GM21515 (cell line): Measurements from ENCODE around the gene CLIC5.

Experiments used
- ATAC-seq: cut with Tn5 transposase; IDR thresholded peaks from one replicate; pipeline ENCODE4 v1.9.1; 2021; ENCODE audit not compliant: unreplicated experiment

Gene CLIC5

DNA sequence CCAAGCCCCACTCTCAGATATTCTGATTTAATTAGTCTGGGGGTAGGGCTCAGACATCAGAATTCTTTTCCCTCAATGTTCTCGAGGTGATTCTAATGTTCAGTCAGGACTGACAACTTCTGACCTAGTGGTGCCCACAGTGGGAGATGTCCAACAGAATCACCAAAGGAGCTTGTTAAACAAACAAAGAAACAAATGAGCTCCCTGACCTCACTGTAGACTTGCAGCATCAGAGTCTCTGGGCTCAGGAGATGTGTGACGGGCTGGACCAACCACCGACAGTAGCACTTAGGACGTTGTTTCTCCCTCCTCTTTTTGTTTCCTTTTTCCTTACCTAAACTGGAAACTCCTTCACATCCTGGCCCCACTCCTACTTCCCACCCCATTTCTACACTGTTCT lies 49.3 kb downstream of the CLIC5 start:
- ATAC-seq = no peak

DNA sequence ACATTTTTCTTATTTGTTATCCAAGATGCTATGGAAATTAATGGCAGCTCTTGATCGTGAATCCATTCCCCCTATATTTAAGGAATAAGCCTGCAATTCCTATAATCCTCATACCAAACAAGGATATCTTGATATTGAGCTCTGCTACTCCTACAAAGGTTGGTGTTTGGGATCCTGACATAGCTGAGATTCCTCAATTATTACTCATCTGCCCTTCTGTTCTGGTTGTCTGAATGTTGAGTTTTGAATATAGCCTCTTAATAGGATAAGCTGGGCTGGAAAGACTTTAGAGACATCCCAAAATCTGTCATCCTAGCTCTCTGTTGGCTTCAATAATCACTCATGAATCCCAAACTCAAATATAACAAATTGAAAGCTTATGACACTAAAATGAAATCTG lies 49.9 kb downstream of the CLIC5 start:
- ATAC-seq = no peak

DNA sequence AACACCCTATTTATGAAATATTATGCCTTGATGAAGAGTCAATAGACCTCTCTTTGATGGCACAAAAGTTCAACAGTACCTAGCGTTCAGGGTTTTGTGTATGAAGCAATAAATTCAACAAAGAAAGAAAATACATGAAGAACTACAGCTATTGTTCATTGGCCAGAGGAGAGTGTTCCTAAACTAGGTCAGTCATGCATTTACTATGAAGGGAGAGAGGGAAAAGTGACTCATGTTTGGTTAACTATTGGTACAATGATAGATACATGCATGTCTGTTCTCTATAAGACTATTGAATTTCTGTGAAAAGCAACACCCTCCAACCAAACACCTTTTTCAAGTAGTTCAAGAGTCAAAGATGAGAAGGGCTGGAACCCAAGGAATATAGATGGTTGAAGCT lies 50.7 kb downstream of the CLIC5 start:
- ATAC-seq = no peak

DNA sequence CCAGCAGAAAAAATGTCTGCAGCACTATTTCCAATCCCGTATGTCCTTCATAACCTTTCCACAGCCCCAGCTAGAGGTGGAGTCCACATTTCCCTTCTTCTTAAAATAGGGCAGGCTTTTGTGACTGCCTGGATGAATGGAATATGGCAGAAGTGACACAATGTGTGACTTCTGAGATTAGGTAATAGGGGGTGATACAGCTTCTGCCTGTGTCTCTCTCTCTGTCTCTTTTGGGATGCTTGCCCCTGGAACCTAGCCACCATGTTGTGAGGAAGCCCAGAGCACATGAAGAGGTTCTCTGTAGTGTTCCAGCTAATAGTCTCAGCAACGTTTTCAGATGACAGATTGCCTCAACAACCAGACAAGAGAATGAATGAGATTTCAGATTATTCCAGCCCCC lies 51.4 kb downstream of the CLIC5 start:
- ATAC-seq = no peak

DNA sequence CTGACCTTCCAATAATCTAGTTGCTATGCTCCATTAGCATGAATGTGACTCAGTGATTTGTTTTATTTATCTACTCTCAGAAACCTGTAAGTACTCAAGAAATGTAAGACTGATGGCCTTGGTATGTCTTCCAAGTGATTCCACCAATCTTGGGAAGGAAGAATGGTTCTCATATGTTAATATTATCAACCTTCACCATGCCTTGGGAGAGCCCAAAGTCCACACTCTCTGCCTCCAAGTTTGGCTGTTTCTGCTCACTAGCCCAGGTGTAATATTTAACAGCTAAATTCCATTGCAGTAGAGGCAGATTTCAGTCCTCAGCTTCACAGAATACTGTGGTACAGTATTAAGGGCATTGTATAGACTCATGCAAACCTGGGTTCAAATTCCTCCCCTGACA lies 51.8 kb downstream of the CLIC5 start:
- ATAC-seq = no peak

DNA sequence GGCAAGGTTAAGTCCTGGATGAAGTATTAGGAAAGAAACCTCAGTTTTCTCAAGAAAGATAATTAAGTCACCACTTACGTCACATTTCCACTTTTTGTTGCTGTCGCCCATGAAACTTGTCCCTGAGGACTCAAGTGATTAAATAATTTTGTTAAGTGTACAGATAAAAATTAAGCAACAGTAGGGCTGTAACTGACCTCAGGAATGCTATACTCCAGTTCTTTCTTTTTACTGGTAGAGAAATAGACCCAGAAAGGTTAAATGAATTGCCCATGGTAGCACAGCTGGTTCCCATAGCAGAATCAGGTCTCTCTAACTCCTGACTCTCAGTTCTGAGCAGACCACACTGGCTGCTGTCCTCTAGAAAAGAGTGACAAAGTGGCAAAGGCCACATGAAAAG lies 54.5 kb downstream of the CLIC5 start:
- ATAC-seq = no peak

DNA sequence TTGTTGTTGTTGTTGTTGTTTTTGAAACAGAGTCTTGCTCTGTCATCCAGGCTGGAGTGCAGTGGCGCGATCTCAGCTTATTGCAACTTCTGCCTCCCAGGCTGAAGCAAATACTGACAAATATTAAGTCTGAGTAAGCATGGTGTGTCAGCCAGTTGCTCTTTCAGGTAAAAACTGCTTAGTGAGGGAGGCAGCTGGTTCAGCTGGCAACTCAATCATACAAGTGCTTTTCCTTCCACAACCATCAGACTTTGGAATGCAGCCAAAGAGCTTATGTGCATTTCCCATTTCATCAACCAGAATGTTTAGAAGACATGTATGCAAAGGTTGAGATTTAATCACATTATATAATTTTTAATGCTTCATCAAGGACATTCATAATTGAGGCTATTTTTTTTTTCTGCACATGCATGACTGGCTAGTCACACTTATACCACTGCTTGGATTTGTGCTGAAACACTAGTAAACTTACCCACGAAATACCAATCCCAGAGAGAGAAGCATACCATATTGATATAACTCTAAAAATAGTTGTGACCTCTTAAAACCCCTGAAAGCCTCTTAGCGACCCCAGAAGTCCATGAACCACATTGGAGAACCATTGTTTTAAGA lies 56.0 kb downstream of the CLIC5 start:
- ATAC-seq = no peak

DNA sequence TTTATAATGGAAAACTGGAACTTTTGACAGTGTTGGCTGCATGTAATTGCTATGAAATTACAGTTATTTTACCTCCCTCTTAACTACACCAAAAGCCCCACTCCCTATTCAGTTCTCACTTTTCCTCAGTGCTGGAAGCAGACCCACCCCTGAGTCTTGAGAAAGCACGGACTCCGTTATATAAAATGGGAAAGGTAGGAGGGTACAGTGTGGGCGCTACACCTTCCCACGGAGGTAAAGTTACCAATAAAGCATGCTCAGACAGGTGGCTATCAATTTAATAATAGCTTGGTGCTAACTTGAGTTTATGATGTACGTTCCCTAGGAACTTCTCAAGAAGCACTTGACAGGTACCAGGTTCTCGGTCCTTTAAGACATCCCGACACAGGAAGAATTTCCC lies 59.0 kb downstream of the CLIC5 start:
- ATAC-seq = no peak

DNA sequence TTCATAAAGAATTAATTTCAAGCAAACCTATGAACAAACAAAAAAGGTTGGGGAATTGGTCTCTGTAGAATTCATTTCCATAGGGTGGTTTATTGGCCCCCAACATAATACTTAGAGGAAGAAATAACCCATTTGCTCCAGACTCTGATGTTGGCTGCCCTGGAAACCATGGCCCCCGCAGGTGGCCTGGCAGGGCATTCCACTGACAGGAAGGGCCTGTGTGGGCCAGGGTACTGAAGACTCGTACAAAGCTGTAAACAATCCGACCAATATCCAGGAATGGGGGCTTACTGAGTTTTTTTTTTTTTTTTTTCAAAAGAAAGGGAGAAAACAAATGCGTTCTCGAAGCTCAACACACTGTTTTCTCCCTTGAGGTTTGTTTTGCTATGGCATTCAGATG lies 59.5 kb downstream of the CLIC5 start:
- no peak for ATAC-seq

DNA sequence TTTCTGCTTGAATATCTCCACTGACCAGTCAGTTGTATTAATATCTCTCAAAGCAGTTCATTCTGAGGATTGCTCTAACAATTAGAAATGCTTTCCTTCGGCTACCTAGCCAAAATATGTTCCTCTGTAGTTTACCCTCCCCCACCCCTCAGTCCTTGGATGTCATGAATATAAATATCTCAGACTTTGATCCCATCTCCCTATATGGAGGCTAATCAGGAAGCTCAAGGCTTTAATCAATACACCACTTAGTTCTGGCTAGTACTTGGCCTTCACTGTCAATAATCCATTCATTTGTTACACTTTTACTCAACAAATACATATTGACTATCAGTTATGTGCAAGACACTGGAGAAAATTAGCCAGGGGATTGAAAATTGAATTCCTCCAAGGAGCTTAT lies 60.1 kb downstream of the CLIC5 start:
- ATAC-seq = no peak

DNA sequence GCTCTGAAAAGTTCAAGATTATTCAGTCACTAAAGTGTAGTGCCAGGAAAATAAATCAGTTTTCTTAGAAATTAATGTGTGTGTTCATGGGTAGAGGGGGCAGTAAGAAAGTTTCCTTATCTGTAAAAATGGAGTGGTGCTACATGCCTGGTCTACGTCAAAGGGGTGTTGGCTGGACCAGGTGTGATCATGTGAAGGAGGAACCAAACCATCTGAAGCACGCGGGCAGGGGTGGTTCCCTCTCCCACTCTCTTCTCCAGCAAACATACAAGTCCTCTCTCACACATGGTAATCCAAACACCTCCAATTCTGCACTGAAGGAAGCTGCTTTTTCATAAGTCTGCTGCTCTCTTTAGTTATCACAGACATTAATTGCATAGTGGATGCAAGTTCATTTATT lies 63.1 kb downstream of the CLIC5 start:
- ATAC-seq = no peak

DNA sequence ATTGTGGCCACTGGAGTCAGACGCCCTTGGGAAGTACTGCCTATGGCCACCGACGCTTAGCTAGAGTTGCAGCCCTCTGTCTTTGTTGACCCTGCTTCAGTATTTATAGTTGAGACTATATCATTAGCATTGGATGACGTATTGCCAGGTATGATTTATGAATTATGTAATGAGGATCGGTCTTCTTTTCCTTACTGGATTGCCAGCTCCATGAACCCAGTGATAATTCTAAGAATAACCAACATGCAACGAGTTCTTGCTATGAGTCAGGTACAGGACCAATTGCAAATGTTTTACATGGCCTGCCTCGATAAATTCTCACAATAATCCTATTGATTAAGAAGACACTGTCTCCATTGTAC lies 63.5 kb downstream of the CLIC5 start:
- ATAC-seq = no peak

DNA sequence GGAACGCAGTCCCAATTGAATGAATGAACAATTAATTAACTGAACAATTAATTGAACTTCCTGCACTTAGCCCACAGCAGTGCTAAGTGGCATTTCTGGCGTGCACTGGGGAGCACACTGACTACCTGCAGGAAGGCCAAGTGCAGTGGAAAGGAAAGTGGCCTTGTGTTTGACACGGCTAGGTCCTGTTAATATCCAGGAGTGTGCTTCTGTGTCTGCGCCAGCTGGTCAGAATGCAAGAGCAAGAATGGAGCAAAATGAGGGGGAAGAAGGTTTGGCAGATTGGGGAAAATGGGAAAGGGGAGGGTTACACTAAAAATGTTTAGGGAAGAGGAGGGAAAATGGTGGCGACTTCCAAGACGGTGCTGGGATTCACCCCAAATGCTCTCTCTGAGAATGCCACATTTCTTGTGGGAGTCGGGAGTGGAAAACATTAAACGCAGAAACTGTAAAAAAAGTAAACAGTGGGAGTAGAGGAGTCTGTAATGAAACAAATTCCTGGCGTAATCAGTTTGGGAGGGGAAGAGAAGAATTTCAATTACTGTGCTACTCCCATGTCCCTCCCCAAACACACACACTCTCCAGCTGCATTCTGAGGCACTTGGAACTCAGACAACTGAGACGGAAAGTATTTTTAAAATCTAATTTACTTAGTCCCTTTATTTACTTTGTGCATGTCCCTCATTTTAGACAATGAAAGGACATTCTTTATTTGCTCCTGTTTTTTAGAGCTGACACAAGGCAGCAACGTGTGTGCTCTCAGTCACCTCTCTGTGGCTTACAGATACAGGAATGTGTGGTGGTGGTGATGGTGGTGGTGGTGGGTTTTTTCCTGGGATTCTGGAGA lies 64.1 kb downstream of the CLIC5 start:
- no peak for ATAC-seq

DNA sequence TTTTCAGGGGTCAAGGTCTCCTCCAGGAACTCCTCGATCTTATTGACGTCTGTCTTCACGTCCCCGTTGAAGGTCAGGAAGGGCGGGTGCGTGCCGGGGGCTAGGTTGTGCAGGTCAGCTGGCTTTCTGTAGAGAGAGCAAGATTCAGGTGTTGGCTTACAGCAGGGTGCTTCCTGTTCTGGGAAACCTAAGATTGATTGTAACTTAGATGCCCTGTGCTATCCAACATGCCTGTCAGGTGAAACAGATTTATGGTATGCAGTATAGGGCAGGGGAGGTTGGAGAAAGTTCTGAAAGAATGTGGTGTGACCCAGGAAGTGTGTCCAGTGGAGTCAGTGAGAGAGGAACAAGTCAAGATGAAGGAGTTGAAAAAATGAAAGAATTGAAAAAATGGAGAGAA lies 66.4 kb downstream of the CLIC5 start:
- ATAC-seq = no peak

DNA sequence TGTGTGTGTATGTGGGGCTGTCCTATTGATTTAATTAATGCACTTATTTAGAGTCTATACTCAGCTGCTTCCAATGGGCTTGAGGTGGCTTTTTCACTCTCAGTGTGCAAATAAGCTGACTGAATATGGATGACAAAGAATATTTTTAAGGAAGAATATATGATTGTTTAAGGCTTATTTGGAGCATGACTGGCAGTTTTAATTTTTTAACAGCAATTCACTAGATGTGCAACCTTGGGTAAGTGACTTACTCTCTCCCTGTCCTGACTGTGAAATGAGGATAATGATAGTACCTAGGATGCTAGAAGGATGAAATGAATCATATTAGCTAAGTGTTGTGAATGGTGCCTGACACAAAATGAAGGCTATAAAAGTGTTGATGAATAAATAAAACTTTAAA lies 67.9 kb downstream of the CLIC5 start:
- ATAC-seq = no peak

DNA sequence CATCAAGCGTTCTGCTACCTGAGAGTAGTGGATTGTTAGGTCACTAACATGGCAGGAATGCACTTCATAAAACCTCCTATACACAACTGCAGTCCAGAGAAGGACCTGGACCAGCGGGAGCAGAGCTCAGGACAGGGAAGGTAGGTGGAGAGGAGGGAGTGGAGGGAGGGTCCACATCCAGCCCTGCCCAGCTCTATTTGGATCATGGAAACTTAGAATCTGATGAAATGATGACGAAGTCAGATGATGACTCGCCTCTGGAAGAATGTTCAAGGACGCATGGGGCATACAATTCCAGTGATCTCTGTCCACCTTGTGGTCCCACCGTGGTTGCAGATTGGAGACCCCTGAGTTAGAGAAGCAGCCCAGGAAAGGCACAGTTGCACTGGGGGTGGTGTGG lies 68.8 kb downstream of the CLIC5 start:
- no peak for ATAC-seq

DNA sequence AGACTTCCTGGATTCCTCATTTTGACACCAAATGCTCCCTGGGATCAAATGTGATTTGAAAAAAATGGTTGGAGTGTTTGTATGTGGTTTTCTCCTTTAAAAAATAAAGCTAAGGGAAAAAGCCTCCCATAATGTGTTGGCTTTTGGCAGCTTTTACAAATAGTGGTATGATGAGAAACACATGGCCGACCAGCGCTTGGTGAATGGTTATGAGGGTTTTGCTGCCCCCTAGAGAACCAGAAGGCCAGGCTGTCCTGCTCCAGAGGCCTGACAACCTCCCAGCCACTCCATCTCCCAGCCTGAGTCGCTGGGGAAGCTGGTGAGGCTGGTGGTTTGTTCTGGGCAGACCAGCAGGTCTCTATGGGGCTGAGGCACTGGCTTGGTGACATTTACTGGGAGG lies 69.3 kb downstream of the CLIC5 start:
- no peak for ATAC-seq

DNA sequence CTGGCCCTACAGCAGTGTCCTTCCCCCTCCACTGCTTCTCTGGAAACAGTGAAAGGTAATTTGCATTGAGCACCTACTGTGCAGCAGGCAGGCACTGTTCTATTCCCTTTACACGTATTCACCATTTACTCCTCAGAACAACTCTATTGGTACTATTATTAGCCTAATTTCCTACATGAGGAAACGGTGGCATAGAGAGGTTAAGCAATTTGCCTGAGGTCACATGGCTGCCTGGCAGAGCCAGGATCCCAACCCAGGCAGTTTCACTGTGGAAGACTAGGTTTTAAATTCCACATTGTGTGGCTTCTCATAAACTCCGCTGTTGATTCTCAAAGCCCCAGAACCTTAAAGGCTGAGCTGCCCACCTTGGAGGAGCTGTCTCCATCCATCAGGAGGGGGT lies 72.7 kb downstream of the CLIC5 start:
- no peak for ATAC-seq

DNA sequence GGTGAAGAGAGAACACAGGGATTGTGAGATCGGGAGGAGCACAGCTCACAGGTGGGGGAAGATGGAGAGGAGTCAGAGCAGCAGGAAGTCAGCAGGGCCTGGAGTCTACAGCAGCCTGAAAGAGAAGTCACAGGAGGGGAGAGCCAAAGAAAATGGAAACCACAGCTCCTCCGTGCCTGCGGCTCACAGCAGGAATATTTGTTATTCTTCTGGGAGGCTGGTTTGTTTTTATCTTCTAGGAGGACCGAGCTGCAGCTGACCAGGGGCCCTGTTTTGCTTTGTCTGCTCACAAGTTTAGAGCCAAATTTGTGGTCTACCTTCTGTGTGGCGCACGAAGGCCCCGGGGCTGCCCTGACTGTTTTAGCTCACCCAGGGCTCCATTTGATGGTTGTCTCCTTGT lies 81.8 kb downstream of the CLIC5 start:
- ATAC-seq = no peak

DNA sequence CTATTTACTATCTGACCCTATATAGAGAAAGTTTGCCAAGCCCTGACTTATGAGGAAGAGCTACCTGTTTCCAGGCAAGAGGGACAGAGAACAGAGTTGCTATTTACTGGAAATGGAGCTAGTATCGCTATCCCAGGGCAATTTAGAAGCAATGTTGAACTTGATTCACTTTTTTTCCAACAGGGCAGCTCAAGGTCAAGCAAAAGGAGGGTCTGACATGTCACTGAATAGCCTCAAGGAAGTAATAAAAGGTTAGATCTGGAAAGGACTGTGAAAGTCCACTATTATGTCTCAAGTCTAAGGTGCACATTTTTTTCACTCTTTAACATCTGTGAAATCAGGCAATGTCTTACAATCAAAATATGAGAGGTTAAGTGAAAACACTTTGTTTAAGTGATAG lies 84.4 kb downstream of the CLIC5 start:
- ATAC-seq = no peak

DNA sequence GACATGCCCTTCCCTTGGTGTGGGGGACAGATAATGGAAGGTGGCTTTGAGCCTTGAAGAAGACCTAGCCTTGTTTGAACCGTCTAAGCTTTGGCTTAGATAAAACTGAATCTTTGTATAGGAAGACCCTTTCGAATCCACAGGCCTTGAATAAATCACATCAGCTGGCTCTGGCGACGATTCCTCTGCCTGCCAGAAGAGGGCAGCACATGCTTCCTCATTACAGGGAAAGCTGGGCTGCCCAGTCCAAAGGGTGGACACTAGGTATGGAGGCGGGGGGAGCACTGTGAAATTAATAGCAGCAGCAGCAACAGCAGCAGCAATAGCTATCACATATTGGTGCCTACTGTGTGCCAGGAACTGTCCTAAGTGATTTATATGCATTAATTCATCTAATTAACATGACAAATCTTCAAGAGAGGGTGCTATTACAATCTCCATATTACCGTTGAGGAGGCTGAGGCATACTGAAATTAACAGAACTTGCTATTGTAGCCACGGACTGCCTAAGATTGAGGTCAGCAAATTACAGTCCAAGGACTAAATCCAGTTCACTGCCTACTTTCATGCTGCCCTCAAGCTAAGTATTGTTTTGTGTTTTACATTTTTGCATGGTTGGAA lies 85.1 kb downstream of the CLIC5 start:
- no peak for ATAC-seq
